GM15510 (cell line): ENCODE measurements around the gene PROKR2.

Experiments used
- POLR2A ChIP-seq: IDR thresholded peaks from 3 replicates; pipeline ENCODE4 v1.6.1; 2011; ENCODE audit warnings: borderline replicate concordance; ENCODE audit not compliant: insufficient read length; ENCODE audit errors: extremely low read depth

PROKR2 gene

GRCh38 chr20:5315807-5316187 is 957 bp downstream of the PROKR2 start:
- TF ChIP-seq POLR2A, result no peak

DNA sequence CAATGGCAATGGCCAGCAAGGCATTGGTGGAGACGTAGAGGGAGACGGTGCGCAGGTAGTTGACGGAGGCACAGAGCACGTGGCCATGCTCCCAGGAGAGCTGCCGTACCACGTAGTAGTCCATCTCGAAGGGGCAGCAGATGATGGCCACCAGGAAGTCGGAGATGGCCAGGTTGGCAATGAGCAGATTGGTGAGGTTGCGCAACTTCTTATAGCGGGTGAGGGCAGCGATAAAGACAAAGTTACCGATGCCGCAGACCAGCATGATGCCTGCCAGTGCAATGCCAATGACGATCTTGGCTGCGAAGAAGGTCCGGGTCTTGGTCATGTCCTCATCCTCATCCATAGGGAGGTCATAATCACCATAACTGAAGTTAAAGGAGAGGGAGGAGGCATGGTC is 2.8 kb downstream of the PROKR2 start:
- TF ChIP-seq POLR2A, result no peak

- no peak for TF ChIP-seq POLR2A
Measured at GRCh38 chr20:5312518-5312917, 4.2 kb downstream of the PROKR2 start.

DNA sequence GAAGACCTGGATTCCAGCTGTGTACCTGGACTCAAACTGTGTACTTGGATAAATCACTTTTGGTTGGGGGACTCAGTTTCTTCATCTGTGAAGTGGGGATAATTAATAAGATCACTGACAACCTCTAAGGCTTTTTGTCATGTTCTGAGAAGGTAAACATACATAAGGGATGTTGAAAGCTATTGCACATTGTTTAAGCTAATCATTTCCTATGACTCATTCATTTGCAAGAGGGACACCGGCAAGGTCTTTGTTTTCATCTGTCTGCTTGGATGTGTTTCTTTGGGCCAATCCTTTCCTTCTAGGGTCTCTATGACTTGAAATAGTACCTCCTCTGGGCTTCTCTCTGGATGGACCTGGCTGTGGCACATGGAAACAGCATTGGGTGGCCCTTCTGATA is 6.8 kb downstream of the PROKR2 start:
- TF ChIP-seq POLR2A, result no peak

- no peak for TF ChIP-seq POLR2A
Measured at GRCh38 chr20:5298811-5299210, 17.9 kb downstream of the PROKR2 start.

GRCh38 chr20:5297280-5298004 is 19.3 kb downstream of the PROKR2 start:
- TF ChIP-seq POLR2A, result no peak

- TF ChIP-seq POLR2A, result no peak
Measured at GRCh38 chr20:5290596-5290995, 26.2 kb downstream of the PROKR2 start.

- no peak for TF ChIP-seq POLR2A
Measured at GRCh38 chr20:5282561-5282960, 34.2 kb downstream of the PROKR2 start.

DNA sequence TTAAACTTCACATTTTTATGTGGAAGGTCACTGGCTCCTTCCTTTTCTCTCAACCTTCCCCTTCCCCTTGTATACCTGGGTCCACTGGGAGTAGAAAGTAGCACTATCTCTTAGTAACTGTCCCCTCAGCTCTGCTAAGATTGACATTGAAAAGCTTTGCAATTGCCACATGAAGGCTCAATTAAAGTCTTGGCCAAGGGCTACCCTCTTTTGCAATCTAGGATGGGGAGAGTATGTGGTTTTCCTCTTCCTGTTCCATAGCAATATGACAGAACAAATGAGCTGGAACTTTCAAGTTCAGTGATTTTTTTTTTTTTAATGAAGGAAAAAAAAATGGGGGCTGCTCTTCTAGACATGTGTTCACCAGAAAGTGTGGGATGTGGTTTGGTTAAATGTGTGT is 37.1 kb downstream of the PROKR2 start:
- TF ChIP-seq POLR2A, result no peak

GRCh38 chr20:5272268-5272667 is 44.5 kb downstream of the PROKR2 start:
- no peak for TF ChIP-seq POLR2A

DNA sequence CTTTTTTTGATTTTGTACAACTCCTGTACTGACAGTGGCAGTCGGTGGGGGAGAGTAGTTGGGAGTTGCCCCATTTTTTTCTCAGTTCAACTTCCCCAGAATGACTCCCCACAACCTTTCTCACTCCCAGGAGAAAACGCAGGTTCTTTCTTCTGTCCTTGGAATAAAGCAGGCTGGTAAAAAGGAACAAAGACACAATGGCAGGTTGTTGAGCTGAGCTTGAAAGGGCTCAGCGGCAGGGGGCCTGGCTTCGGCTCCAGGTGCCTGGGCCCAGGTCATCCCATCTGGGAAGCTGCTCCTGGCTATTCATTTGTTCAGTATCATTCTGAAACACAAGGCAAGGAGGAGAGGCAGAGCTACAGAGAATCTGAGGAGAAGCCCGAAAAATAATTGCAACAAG is 46.2 kb downstream of the PROKR2 start:
- no peak for TF ChIP-seq POLR2A

GRCh38 chr20:5268449-5268848 is 48.3 kb downstream of the PROKR2 start:
- TF ChIP-seq POLR2A, result no peak

GRCh38 chr20:5267092-5267491 is 49.7 kb downstream of the PROKR2 start:
- TF ChIP-seq POLR2A, result no peak
